Body of pancreas (tissue), 4 donors: ENCODE data around the gene MAST4.

Experiments used
- CTCF ChIP-seq, 7 experiments: fragments of 450-650 bp in 4 of 7; fragments of 200-600 bp in 3 of 7; sonication (generic) in 3 of 7; IDR thresholded peaks; one replicate each; pipeline ENCODE4 v1.5.1; 2016 to 2019; ENCODE audit warnings: antibody characterized with exemption in 7 of 7
- POLR2A ChIP-seq, 3 donors: fragments of 450-650 bp; IDR thresholded peaks; one replicate each; pipeline ENCODE4 v1.6.1; 2016; ENCODE audit warnings: antibody characterized with exemption in 3 of 3, mild to moderate bottlenecking in 2 of 3

- TF ChIP-seq CTCF (IDR thresholded peaks at IDR 0.05) (no peak), POLR2A (IDR thresholded peaks at IDR 0.05) (no peak)
Measured at GRCh38 chr5:67115817-67116216, 519.6 kb downstream of the MAST4 start.
